Fibroblast of pulmonary artery (primary cell): ENCODE data around the gene CLSTN3.

Experiments
- DNase-seq: peaks from one replicate; pipeline ENCODE4 v3.0.0-alpha.2; 2010; ENCODE audit warnings: low read depth
- H3K4me3 ChIP-seq: replicated peaks from 2 replicates; pipeline ENCODE4 v1.5.1; 2011; ENCODE audit warnings: low read depth, mild to moderate bottlenecking, control low read depth, low read length, moderate library complexity
- CTCF ChIP-seq: IDR thresholded peaks from 2 replicates; pipeline ENCODE4 v1.5.1; 2011; ENCODE audit warnings: mild to moderate bottlenecking, control low read depth, low read length, inconsistent platforms; ENCODE audit errors: missing control alignments

The CLSTN3 gene

GRCh38 chr12:7125632-7126227, 4.4 kb upstream of the CLSTN3 start:
- no peak for DNase-seq
- H3K4me3 ChIP-seq, result no peak overlapping the region
- TF ChIP-seq CTCF, result no peak

- H3K4me3 ChIP-seq, result no peak overlapping the region
- TF ChIP-seq CTCF, result no peak
- no peak for DNase-seq
These were observed 2.1 kb upstream of the CLSTN3 start for GRCh38 chr12:7127916-7128626.

GRCh38 chr12:7128681-7129286, 1.4 kb upstream of the CLSTN3 start, which contains the start of gene RBP5:
Gene RBP5, minus strand, starts transcription at chr12:7128889. Its CDS starts 114 bp downstream, at chr12:7128775.
- no peak for TF ChIP-seq CTCF
- no peak for DNase-seq

GRCh38 chr12:7129287-7129871, 792 bp upstream of the CLSTN3 start:
- peak overlapping the region; percentile 82 for H3K4me3 ChIP-seq
- TF ChIP-seq CTCF, result no peak
- DNase-seq, result no peak

More at GRCh38 chr12:7128681-7129286, 1.4 kb upstream of the CLSTN3 start, which contains the start of gene RBP5:
- peak within 1 kb of the TSS; percentile 82 for H3K4me3 ChIP-seq

GRCh38 chr12:7130701-7131501, 730 bp downstream of the CLSTN3 start:
- no peak for TF ChIP-seq CTCF
- peak; percentile 44 for DNase-seq
- peak overlapping the region; percentile 82 for H3K4me3 ChIP-seq

- H3K4me3 ChIP-seq, result peak overlapping the region; percentile 82
- DNase-seq, result no peak
- no peak for TF ChIP-seq CTCF
These were observed 1.3 kb downstream of the CLSTN3 start for GRCh38 chr12:7131502-7131866.
